HL-60 (cell line): ENCODE results near the gene ZBED4.

Experiments
- DNase-seq, 2 experiments: peaks; one replicate each; pipeline ENCODE4 v3.0.0-alpha.2; 2010 to 2020; ENCODE audit warnings: low read depth in 1 of 2, low spot score in 1 of 2
- H3K27ac ChIP-seq: fragments of 250-450 bp; sonication (Bioruptor Pico); replicated peaks from 2 replicates; pipeline ENCODE4 v1.5.1; 2020; ENCODE audit warnings: mild to moderate bottlenecking, moderate library complexity
- H3K27me3 ChIP-seq: fragments of 250-450 bp; sonication (Bioruptor Pico); 2 replicates; pipeline ENCODE4 v1.5.1; 2021; ENCODE audit warnings: mild to moderate bottlenecking, moderate library complexity; ENCODE audit not compliant: insufficient read depth, poor library complexity, severe bottlenecking
- H3K4me3 ChIP-seq: replicated peaks from 2 replicates; pipeline ENCODE4 v1.5.1; 2011; ENCODE audit warnings: mild to moderate bottlenecking, control low read depth, low read length; ENCODE audit not compliant: insufficient read depth
- GABPA ChIP-seq: IDR thresholded peaks from 2 replicates; pipeline ENCODE4 v1.6.1; 2012; ENCODE audit warnings: low read depth
- POLR2AphosphoS5 ChIP-seq: IDR thresholded peaks from 2 replicates; pipeline ENCODE4 v1.6.1; 2012; ENCODE audit warnings: low read depth
- SPI1 ChIP-seq: IDR thresholded peaks from 2 replicates; pipeline ENCODE4 v1.6.1; 2012; ENCODE audit warnings: low read depth, mild to moderate bottlenecking, borderline replicate concordance
- TF ChIP-seq, protein P1 (sequence below): IDR thresholded peaks from one replicate; pipeline ENCODE4 v1.5.1; 2011; ENCODE audit warnings: low read length, control low read depth, inconsistent platforms; ENCODE audit not compliant: insufficient read depth
- TF ChIP-seq, protein P2 (sequence below): IDR thresholded peaks from 2 replicates; pipeline ENCODE4 v1.6.1; 2012; ENCODE audit warnings: low read depth; ENCODE audit not compliant: insufficient replicate concordance

ZBED4 gene

DNA sequence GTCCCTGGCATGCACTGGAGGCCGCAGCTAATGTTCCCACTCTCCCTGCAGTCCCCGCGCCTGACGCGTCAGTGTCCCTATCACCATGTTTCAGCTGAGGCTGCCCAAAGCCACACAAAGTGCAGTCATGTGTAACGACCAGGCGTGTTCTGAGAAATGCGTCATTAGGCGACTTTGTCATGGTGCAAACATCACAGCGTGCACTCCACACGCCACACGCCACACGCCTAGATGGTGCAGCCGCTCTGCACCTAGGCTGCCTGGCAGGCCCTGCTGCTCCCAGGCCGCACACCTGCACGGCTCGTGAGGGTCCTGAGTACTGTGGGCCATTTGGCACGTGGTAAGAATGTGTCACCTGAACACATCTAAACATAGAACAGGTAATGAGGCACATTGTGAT lies 67.2 kb downstream of the ZBED4 start:
- TF ChIP-seq, protein P1, sequence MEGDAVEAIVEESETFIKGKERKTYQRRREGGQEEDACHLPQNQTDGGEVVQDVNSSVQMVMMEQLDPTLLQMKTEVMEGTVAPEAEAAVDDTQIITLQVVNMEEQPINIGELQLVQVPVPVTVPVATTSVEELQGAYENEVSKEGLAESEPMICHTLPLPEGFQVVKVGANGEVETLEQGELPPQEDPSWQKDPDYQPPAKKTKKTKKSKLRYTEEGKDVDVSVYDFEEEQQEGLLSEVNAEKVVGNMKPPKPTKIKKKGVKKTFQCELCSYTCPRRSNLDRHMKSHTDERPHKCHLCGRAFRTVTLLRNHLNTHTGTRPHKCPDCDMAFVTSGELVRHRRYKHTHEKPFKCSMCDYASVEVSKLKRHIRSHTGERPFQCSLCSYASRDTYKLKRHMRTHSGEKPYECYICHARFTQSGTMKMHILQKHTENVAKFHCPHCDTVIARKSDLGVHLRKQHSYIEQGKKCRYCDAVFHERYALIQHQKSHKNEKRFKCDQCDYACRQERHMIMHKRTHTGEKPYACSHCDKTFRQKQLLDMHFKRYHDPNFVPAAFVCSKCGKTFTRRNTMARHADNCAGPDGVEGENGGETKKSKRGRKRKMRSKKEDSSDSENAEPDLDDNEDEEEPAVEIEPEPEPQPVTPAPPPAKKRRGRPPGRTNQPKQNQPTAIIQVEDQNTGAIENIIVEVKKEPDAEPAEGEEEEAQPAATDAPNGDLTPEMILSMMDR = no peak
- TF ChIP-seq GABPA = no peak
- no peak for TF ChIP-seq POLR2AphosphoS5
- TF ChIP-seq SPI1 = no peak
- TF ChIP-seq, protein P2, sequence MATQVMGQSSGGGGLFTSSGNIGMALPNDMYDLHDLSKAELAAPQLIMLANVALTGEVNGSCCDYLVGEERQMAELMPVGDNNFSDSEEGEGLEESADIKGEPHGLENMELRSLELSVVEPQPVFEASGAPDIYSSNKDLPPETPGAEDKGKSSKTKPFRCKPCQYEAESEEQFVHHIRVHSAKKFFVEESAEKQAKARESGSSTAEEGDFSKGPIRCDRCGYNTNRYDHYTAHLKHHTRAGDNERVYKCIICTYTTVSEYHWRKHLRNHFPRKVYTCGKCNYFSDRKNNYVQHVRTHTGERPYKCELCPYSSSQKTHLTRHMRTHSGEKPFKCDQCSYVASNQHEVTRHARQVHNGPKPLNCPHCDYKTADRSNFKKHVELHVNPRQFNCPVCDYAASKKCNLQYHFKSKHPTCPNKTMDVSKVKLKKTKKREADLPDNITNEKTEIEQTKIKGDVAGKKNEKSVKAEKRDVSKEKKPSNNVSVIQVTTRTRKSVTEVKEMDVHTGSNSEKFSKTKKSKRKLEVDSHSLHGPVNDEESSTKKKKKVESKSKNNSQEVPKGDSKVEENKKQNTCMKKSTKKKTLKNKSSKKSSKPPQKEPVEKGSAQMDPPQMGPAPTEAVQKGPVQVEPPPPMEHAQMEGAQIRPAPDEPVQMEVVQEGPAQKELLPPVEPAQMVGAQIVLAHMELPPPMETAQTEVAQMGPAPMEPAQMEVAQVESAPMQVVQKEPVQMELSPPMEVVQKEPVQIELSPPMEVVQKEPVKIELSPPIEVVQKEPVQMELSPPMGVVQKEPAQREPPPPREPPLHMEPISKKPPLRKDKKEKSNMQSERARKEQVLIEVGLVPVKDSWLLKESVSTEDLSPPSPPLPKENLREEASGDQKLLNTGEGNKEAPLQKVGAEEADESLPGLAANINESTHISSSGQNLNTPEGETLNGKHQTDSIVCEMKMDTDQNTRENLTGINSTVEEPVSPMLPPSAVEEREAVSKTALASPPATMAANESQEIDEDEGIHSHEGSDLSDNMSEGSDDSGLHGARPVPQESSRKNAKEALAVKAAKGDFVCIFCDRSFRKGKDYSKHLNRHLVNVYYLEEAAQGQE = no peak
- no peak overlapping the region for H3K4me3 ChIP-seq
- no peak overlapping the region for H3K27ac ChIP-seq
- no peak for DNase-seq
- no peaks in the 10 kb centered on the region for H3K27me3 ChIP-seq

DNA sequence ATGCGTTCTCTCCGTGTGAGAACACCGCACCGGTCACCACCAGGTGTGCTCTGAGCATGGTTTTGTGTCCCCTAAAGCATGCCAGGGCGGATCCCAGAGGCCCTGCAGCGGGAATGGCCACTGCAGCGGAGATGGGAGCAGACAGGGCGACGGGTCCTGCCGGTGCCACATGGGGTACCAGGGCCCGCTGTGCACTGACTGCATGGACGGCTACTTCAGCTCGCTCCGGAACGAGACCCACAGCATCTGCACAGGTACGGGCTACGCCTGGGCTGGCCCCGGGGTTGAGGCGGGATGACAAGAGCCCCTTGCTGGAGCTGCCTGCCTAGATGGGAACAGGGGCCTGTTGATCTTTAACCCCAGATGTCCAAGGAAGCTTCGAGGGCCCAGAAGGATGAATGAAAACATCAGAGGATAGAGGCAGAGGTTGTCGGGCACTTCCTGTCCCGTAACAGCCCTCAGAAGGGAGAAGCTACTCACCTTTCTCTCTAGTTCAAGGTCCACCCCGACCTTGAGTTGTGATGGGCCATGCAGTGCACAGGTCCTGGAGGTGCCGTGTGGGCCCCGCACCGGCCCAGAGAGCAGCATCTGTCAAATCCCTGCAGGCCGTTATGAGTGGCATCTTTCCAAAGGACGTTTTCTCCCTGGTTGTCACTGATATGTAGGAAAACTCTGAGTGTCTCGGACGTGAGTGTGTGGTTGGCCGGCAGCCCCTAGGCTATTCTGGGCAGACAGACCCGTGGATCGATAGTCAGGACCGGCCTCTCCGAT lies 68.0 kb downstream of the ZBED4 start:
- no peak overlapping the region for H3K27ac ChIP-seq
- H3K4me3 ChIP-seq = no peak overlapping the region
- TF ChIP-seq SPI1 = no peak
- no peak for TF ChIP-seq POLR2AphosphoS5
- no peak for TF ChIP-seq GABPA
- TF ChIP-seq, protein P2 = no peak
- TF ChIP-seq, protein P1 = no peak

DNA sequence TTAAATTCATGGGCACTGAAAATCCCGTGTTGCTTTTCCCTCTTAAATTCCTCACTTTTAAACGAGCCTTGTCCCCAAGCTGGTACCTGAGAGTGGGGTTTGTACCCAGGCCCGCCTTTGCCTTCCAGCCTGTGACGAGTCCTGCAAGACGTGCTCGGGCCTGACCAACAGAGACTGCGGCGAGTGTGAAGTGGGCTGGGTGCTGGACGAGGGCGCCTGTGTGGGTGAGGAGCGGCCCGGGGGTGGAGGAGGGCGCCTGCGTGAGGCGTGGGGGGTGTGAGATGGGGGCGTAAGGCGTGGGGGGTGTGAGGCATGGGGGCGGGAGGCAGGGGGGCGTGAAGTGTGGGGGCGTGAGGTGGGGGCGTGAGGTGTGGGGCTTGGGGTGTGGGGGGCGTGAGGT lies 68.8 kb downstream of the ZBED4 start:
- H3K27ac ChIP-seq = no peak overlapping the region; the same call in 1 of the 2 replicates
- no peaks in the 10 kb centered on the region for H3K27me3 ChIP-seq
- no peak for DNase-seq
- no peak overlapping the region for H3K4me3 ChIP-seq
- TF ChIP-seq, protein P2 = no peak
- TF ChIP-seq GABPA = no peak
- TF ChIP-seq, protein P1 = no peak
- no peak for TF ChIP-seq SPI1
- TF ChIP-seq POLR2AphosphoS5 = no peak

More for the DNA sequence above, 68.0 kb downstream of the ZBED4 start:
- no peak for DNase-seq
- no peaks in the 10 kb centered on the region for H3K27me3 ChIP-seq
